ENCODE data around the gene TRAPPC5.

TRAPPC5 gene

DNA sequence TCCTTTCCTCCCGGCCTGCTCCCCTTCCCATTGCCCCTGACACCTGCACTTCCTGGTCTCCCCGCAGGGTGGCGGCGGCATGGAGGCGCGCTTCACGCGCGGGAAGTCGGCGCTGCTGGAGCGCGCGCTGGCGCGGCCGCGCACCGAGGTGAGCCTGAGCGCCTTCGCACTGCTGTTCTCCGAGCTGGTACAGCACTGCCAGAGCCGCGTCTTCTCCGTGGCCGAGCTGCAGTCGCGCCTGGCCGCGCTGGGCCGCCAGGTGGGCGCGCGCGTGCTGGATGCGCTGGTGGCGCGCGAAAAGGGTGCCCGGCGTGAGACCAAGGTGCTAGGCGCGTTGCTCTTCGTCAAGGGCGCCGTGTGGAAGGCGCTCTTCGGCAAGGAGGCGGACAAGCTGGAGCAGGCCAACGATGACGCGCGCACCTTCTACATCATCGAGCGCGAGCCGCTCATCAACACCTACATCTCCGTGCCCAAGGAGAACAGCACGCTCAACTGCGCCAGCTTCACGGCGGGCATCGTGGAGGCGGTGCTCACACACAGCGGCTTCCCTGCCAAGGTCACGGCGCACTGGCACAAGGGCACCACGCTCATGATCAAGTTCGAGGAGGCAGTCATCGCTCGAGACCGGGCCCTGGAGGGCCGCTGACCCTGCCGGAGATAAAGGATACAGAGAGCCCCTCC is 1.7 kb downstream of the TRAPPC5 start:
- Histone ChIP-seq H3K9ac (ENCODE audit: low read length) (peak overlapping the region; percentile 93), H3K36me3 (ENCODE audit: control insufficient read depth, insufficient read depth, low read length) (no peaks in the 10 kb centered on the region), H3K9me3 (ENCODE audit: control insufficient read depth, low read length) (no peaks in the 10 kb centered on the region), H3K27me3 (ENCODE audit: control insufficient read depth, insufficient read depth, low read length) (peaks cover 15% of the 10 kb centered on the region), H3K4me1 (ENCODE audit: control insufficient read depth, insufficient read depth, low read length) (peaks cover 10% of the 10 kb centered on the region), H3K4me3 (ENCODE audit: low read length) (peak overlapping the region; percentile 72)

DNA sequence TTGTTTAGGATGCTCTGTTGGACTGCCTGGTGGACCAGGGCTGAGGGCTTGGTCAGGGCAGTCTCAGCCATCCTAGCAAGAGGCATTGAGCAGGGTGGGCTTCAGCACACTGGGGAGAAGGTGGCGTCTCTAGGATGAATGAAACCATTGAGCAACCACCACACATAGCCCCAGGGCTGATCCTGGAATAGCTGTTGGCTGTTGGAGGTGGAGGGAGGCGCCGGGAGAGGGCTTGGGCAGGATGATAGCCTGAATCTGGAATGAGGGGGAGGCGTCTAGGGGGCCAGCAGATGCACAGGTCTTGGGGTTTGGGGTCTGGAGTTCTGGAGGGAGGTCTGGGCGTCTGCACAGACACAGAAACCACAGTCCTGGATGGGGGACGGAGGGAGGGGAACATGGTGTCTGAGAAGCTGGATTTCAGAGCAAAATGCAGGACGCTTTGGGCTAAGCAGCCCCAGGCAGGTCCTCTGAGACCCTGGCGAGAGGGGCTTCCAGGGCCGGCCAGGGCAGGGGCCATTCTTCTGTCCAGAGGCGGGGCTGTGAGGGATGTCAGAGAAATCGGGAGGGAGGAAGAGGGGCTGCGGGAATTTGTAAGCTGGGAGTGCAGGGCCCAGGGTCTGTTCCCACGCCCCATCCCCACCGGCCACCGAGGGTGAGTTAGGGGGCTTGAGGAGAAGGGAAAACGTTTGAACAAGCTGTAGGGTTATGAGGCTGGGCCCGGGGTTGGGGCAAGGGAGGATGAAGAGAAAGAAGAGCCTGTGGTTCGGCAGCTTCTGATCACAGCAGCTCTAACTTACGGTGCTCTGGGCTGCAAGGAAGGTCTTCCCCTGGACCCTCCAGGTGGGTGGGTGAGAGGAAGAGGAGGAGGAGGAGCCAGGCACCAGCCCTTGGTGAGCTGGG is 5.2 kb downstream of the TRAPPC5 start:
- Histone ChIP-seq H3K9me3 (ENCODE audit: control insufficient read depth, low read length) (no peaks in the 10 kb centered on the region), H3K4me3 (ENCODE audit: low read length) (no peak overlapping the region), H3K9ac (ENCODE audit: low read length) (no peak overlapping the region), H3K36me3 (ENCODE audit: control insufficient read depth, insufficient read depth, low read length) (no peaks in the 10 kb centered on the region), H3K4me1 (ENCODE audit: control insufficient read depth, insufficient read depth, low read length) (peaks cover 10% of the 10 kb centered on the region), H3K27me3 (ENCODE audit: control insufficient read depth, insufficient read depth, low read length) (peaks cover 17% of the 10 kb centered on the region)

GRCh38 chr19:7687177-7687576 is 6.5 kb downstream of the TRAPPC5 start:
- H3K36me3 ChIP-seq (ENCODE audit: control insufficient read depth, insufficient read depth, low read length): no peaks in the 10 kb centered on the region
- peaks cover 17% of the 10 kb centered on the region for H3K27me3 ChIP-seq (ENCODE audit: control insufficient read depth, insufficient read depth, low read length)
- H3K4me3 ChIP-seq (ENCODE audit: low read length): no peak overlapping the region

DNA sequence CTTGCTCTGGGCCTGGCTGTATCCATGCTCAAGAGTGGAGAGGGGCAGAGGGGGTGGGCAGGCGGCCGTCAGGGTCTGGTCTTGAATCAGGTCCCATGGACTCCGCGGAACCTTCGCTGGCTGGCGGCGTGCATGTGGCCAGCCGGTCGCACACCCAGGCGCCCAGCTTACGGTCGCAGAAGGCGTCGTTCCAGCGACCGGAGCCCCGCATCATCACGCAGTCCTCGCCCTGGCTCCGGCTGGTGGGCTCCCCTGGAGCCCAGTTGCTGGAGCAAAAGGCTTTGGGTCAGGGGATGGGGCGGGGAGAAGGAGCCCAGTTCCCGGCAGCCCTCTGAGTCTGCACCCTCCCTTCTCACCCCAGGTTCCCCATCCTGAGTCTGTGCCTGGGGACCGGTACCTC is 8.5 kb downstream of the TRAPPC5 start:
- Histone ChIP-seq H3K9ac (ENCODE audit: low read length) (no peak overlapping the region), H3K27me3 (ENCODE audit: control insufficient read depth, insufficient read depth, low read length) (peaks cover 17% of the 10 kb centered on the region), H3K4me3 (ENCODE audit: low read length) (no peak overlapping the region), H3K36me3 (ENCODE audit: control insufficient read depth, insufficient read depth, low read length) (no peaks in the 10 kb centered on the region), H3K9me3 (ENCODE audit: control insufficient read depth, low read length) (no peaks in the 10 kb centered on the region), H3K4me1 (ENCODE audit: control insufficient read depth, insufficient read depth, low read length) (no peaks in the 10 kb centered on the region)

More at GRCh38 chr19:7687177-7687576, 6.5 kb downstream of the TRAPPC5 start:
- Histone ChIP-seq H3K9me3 (ENCODE audit: control insufficient read depth, low read length) (no peaks in the 10 kb centered on the region), H3K9ac (ENCODE audit: low read length) (no peak overlapping the region), H3K4me1 (ENCODE audit: control insufficient read depth, insufficient read depth, low read length) (peaks cover under 1% of the 10 kb centered on the region)

- H3K9ac ChIP-seq (ENCODE audit: low read length): no peak overlapping the region
- H3K36me3 ChIP-seq (ENCODE audit: control insufficient read depth, insufficient read depth, low read length): no peaks in the 10 kb centered on the region
- H3K9me3 ChIP-seq (ENCODE audit: control insufficient read depth, low read length): no peaks in the 10 kb centered on the region
- peaks cover 17% of the 10 kb centered on the region for H3K27me3 ChIP-seq (ENCODE audit: control insufficient read depth, insufficient read depth, low read length)
- no peaks in the 10 kb centered on the region for H3K4me1 ChIP-seq (ENCODE audit: control insufficient read depth, insufficient read depth, low read length)
- no peak overlapping the region for H3K4me3 ChIP-seq (ENCODE audit: low read length)
These were observed 10.2 kb downstream of the TRAPPC5 start for GRCh38 chr19:7690779-7691258.

GRCh38 chr19:7691497-7691896 is 10.9 kb downstream of the TRAPPC5 start:
- peaks cover 17% of the 10 kb centered on the region for H3K27me3 ChIP-seq (ENCODE audit: control insufficient read depth, insufficient read depth, low read length)

GRCh38 chr19:7692417-7693088 is 11.9 kb downstream of the TRAPPC5 start:
- no peak overlapping the region for H3K4me3 ChIP-seq (ENCODE audit: low read length)
- peaks cover 21% of the 10 kb centered on the region for H3K27me3 ChIP-seq (ENCODE audit: control insufficient read depth, insufficient read depth, low read length)
- H3K9ac ChIP-seq (ENCODE audit: low read length): no peak overlapping the region
- H3K36me3 ChIP-seq (ENCODE audit: control insufficient read depth, insufficient read depth, low read length): no peaks in the 10 kb centered on the region
- no peaks in the 10 kb centered on the region for H3K9me3 ChIP-seq (ENCODE audit: control insufficient read depth, low read length)
- H3K4me1 ChIP-seq (ENCODE audit: control insufficient read depth, insufficient read depth, low read length): no peaks in the 10 kb centered on the region

More at GRCh38 chr19:7691497-7691896, 10.9 kb downstream of the TRAPPC5 start:
- Histone ChIP-seq H3K9me3 (ENCODE audit: control insufficient read depth, low read length) (no peaks in the 10 kb centered on the region), H3K36me3 (ENCODE audit: control insufficient read depth, insufficient read depth, low read length) (no peaks in the 10 kb centered on the region), H3K9ac (ENCODE audit: low read length) (no peak overlapping the region), H3K4me3 (ENCODE audit: low read length) (no peak overlapping the region), H3K4me1 (ENCODE audit: control insufficient read depth, insufficient read depth, low read length) (no peaks in the 10 kb centered on the region)

GRCh38 chr19:7694499-7694898 is 13.9 kb downstream of the TRAPPC5 start:
- no peaks in the 10 kb centered on the region for H3K9me3 ChIP-seq (ENCODE audit: control insufficient read depth, low read length)
- peaks cover 27% of the 10 kb centered on the region for H3K27me3 ChIP-seq (ENCODE audit: control insufficient read depth, insufficient read depth, low read length)

DNA sequence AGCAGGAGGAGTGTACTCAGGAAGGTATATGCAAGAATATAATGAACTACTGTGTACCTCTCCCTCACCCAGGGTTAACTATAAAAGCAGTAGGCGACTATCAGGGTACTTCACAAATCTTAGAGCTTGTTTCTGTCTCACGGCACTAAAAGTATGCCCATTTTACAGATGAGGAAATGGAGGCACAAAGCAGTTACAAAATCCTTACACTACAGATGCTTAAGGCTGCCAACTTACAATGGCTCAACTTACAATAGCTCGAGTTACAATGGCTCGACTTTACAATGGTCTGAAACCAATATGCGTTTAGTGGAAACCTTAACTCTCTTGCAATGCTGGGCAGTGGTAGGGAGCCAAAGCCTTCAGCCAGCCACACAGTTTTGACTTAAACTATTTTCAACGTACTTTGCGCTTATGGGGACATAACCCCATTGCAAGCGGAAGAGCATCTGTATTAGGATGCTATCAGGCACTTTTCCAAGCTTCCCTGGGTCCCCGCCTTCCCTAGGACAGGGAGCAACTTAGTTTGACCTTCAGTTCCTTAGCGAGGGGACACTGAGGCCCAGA is 17.2 kb downstream of the TRAPPC5 start:
- Histone ChIP-seq H3K9ac (ENCODE audit: low read length) (no peak overlapping the region), H3K27me3 (ENCODE audit: control insufficient read depth, insufficient read depth, low read length) (peaks cover 20% of the 10 kb centered on the region), H3K4me1 (ENCODE audit: control insufficient read depth, insufficient read depth, low read length) (no peaks in the 10 kb centered on the region), H3K9me3 (ENCODE audit: control insufficient read depth, low read length) (no peaks in the 10 kb centered on the region), H3K4me3 (ENCODE audit: low read length) (no peak overlapping the region), H3K36me3 (ENCODE audit: control insufficient read depth, insufficient read depth, low read length) (no peaks in the 10 kb centered on the region)

More at GRCh38 chr19:7694499-7694898, 13.9 kb downstream of the TRAPPC5 start:
- H3K36me3 ChIP-seq (ENCODE audit: control insufficient read depth, insufficient read depth, low read length): no peaks in the 10 kb centered on the region
- no peaks in the 10 kb centered on the region for H3K4me1 ChIP-seq (ENCODE audit: control insufficient read depth, insufficient read depth, low read length)
- H3K9ac ChIP-seq (ENCODE audit: low read length): no peak overlapping the region
- no peak overlapping the region for H3K4me3 ChIP-seq (ENCODE audit: low read length)

- peaks cover 20% of the 10 kb centered on the region for H3K27me3 ChIP-seq (ENCODE audit: control insufficient read depth, insufficient read depth, low read length)
- H3K4me1 ChIP-seq (ENCODE audit: control insufficient read depth, insufficient read depth, low read length): no peaks in the 10 kb centered on the region
- H3K9me3 ChIP-seq (ENCODE audit: control insufficient read depth, low read length): no peaks in the 10 kb centered on the region
- no peak overlapping the region for H3K4me3 ChIP-seq (ENCODE audit: low read length)
- no peaks in the 10 kb centered on the region for H3K36me3 ChIP-seq (ENCODE audit: control insufficient read depth, insufficient read depth, low read length)
- H3K9ac ChIP-seq (ENCODE audit: low read length): no peak overlapping the region
These were observed 17.9 kb downstream of the TRAPPC5 start for GRCh38 chr19:7698583-7698982.

GRCh38 chr19:7699003-7699402 is 18.4 kb downstream of the TRAPPC5 start:
- no peak overlapping the region for H3K9ac ChIP-seq (ENCODE audit: low read length)
- H3K9me3 ChIP-seq (ENCODE audit: control insufficient read depth, low read length): no peaks in the 10 kb centered on the region
- no peaks in the 10 kb centered on the region for H3K4me1 ChIP-seq (ENCODE audit: control insufficient read depth, insufficient read depth, low read length)
- no peaks in the 10 kb centered on the region for H3K36me3 ChIP-seq (ENCODE audit: control insufficient read depth, insufficient read depth, low read length)
- H3K27me3 ChIP-seq (ENCODE audit: control insufficient read depth, insufficient read depth, low read length): peaks cover 20% of the 10 kb centered on the region
- no peak overlapping the region for H3K4me3 ChIP-seq (ENCODE audit: low read length)

Measured in mucosa of stomach (tissue), 1 donor.